CD4-positive, alpha-beta T cell (primary cell): ENCODE measurements around the gene MYO1D. TPM values are rescaled to one million over a fixed set of nuclear protein-coding genes. Genes with fewer than 3 reads are reported as not detected.

Experiments used
- ATAC-seq: fragments of 200-7000 bp; cut with Tn5 transposase; one replicate; pipeline ENCODE4 v1.10.0; 2022; ENCODE audit warnings: mild to moderate bottlenecking; ENCODE audit not compliant: poor library complexity
- CTCF ChIA-PET: fragments of 350-600 bp; sonication (Branson Sonifier 250); formaldehyde crosslinking; loops from one replicate; lab custom pipeline; 2021; ENCODE audit warnings: antibody characterized with exemption, inconsistent platforms; lab: Charles Lee
- POLR2A ChIA-PET: fragments of 350-600 bp; sonication (Branson Sonifier 250); formaldehyde crosslinking; loops from one replicate; lab custom pipeline; 2021; ENCODE audit warnings: antibody characterized with exemption, inconsistent platforms; lab: Charles Lee
- DNase-seq, 14 experiments: peaks; one replicate each; pipeline ENCODE4 v3.0.0-alpha.2; 2013 to 2020; ENCODE audit warnings: mixed read lengths in 2 of 14
- H3K27ac ChIP-seq, 2 donors: one replicate each; pipeline versions ENCODE4 v1.5.1 to v1.7.0; 2013; ENCODE audit warnings: low read length in 2 of 2, low read depth in 1 of 2, mild to moderate bottlenecking in 1 of 2
- H3K27me3 ChIP-seq, 2 experiments: 1 replicate in 1 of 2; 2 replicates in 1 of 2; pipeline versions ENCODE4 v1.6.1 to v1.7.0; 2013; ENCODE audit warnings: low read length in 2 of 2, control low read depth in 1 of 2, mild to moderate bottlenecking in 1 of 2, moderate library complexity in 1 of 2; ENCODE audit not compliant: insufficient read depth in 2 of 2, control insufficient read depth in 1 of 2
- H3K36me3 ChIP-seq: one replicate; pipeline ENCODE4 v1.6.1; 2013; ENCODE audit warnings: low read length, control low read depth; ENCODE audit not compliant: insufficient read depth
- H3K4me1 ChIP-seq: one replicate; pipeline ENCODE4 v1.6.1; 2013; ENCODE audit warnings: low read length, control low read depth; ENCODE audit not compliant: insufficient read depth
- H3K4me3 ChIP-seq: one replicate; pipeline ENCODE4 v1.5.1; 2013; ENCODE audit warnings: mild to moderate bottlenecking, low read length, moderate library complexity
- H3K9me3 ChIP-seq, 2 experiments: 1 replicate in 1 of 2; 2 replicates in 1 of 2; pipeline versions ENCODE4 v1.6.1 to v1.7.0; 2013; ENCODE audit warnings: low read length in 2 of 2, mild to moderate bottlenecking in 2 of 2, control low read depth in 1 of 2, moderate library complexity in 1 of 2; ENCODE audit not compliant: control insufficient read depth in 1 of 2, insufficient read depth in 1 of 2
- H3K27ac Mint-ChIP-seq: one replicate; pipeline ENCODE4 v1.8.0; 2020; ENCODE audit warnings: mixed read lengths
- H3K27me3 Mint-ChIP-seq: one replicate; pipeline ENCODE4 v1.8.0; 2021; ENCODE audit warnings: mixed read lengths
- H3K36me3 Mint-ChIP-seq: one replicate; pipeline ENCODE4 v1.8.0; 2021; ENCODE audit warnings: low read depth, mixed read lengths
- H3K4me1 Mint-ChIP-seq: one replicate; pipeline ENCODE4 v1.8.0; 2021; ENCODE audit warnings: low read depth, mixed read lengths
- H3K4me3 Mint-ChIP-seq: one replicate; pipeline ENCODE4 v1.8.0; 2020; ENCODE audit warnings: mild to moderate bottlenecking, mixed read lengths
- H3K9me3 Mint-ChIP-seq: one replicate; pipeline ENCODE4 v1.8.0; 2020; ENCODE audit warnings: mixed read lengths
- CTCF ChIP-seq: fragments of 200-600 bp; IDR thresholded peaks from one replicate; pipeline ENCODE4 v1.8.0; 2022; ENCODE audit warnings: antibody characterized with exemption, mild to moderate bottlenecking
- intact Hi-C, 2 experiments: fragments of 100-400 bp; cut with DNase I in 1 of 2; cut with micrococcal nuclease in 1 of 2; formaldehyde crosslinking; loops; one replicate each; pipeline versions ENCODE4 v1.15.1 to v1.9.0; 2023 to 2025; cut with DNase I, micrococcal nuclease
- total RNA-seq, 174 experiments: library from RNA in 2 of 174; stranded (reverse) in 2 of 174; gene quantifications; one replicate each; pipeline ENCODE4 v1.2.3 and lab custom pipeline; 2021 to 2026

MYO1D gene
- total RNA-seq, 2 experiments from 2014 or later = 5.8 to 6.4 TPM

DNA sequence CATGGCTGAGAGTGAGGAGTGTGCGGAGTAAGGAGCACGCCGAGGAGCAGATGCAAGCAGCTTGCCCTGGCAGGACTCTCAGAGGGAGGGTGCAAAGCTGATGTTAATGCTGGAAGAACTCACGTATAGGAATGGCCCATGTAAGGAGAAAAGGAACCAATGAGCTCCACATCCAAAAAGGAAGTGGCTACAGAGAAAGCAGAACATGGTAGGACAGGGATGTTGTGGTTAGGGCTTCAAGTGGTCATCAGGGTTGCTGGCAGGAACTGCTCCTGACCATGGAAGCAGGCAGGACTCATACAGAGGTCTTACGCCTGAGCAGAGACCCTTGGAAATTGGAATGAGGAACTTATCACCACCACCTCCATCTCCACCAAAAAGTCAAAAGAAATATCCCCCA, 5.2 kb downstream of the MYO1D start:
- Mint-ChIP-seq H3K27ac (no peak overlapping the region), H3K36me3 (peaks cover 5% of the 10 kb centered on the region), H3K27me3 (no peaks in the 10 kb centered on the region), H3K4me3 (no peak overlapping the region), H3K9me3 (no peaks in the 10 kb centered on the region), H3K4me1 (peaks cover 9% of the 10 kb centered on the region)
- no peak for ATAC-seq
- CTCF ChIA-PET = no interaction called here
- DNase-seq = peak in 3 of 14 experiments; percentile 5 to 30 (median 15)
- POLR2A ChIA-PET = no interaction called here
- H3K27me3 ChIP-seq = no peaks in the 10 kb centered on the region
- peaks cover 7% of the 10 kb centered on the region for H3K4me1 ChIP-seq
- H3K36me3 ChIP-seq = no peaks in the 10 kb centered on the region
- TF ChIP-seq CTCF = no peak
- no peak overlapping the region for H3K27ac ChIP-seq
- intact Hi-C loops = loop anchor here (10.0 kb wide), 2 partner anchors 387 to 517 kb away; partner anchors contain the start of genes CDK5R1 (in 2 of the 2) and ZNF207 (in 1 of the 2)
- no peaks in the 10 kb centered on the region for H3K9me3 ChIP-seq
- no peak overlapping the region for H3K4me3 ChIP-seq

DNA sequence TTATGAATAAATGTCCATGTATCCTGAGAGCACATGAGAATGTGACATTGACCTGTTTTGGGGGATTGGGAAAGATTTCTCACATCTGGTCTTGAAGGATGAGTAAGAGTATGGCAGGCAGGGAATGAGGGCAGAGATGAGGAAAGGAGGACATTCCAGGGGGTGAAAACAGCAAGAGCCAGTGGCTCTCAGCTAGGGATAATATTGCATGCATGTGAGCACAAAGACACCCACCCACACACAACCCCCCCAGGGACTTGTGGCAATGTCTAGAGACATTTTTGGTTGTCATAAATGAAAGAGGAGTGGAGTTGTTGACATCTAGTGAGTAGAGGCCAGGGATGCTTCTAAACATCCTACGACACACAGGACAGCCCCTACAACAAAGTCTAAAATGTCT, 6.0 kb downstream of the MYO1D start:
- ChIA-PET CTCF (no interaction called here), POLR2A (no interaction called here)
- H3K4me3 ChIP-seq = no peak overlapping the region
- peaks cover 2% of the 10 kb centered on the region for H3K4me1 ChIP-seq
- ATAC-seq (no peak), DNase-seq (no peak)
- H3K9me3 ChIP-seq = no peaks in the 10 kb centered on the region
- H3K9me3 Mint-ChIP-seq = no peaks in the 10 kb centered on the region
- H3K4me1 Mint-ChIP-seq = peaks cover 6% of the 10 kb centered on the region
- intact Hi-C loops = loop anchor here (10.0 kb wide), 2 partner anchors 386 to 516 kb away; partner anchors contain the start of genes CDK5R1 (in 2 of the 2) and ZNF207 (in 1 of the 2)
- no peak overlapping the region for H3K4me3 Mint-ChIP-seq
- H3K27ac ChIP-seq = no peak overlapping the region
- H3K27ac Mint-ChIP-seq = no peak overlapping the region
- peaks cover 2% of the 10 kb centered on the region for H3K36me3 Mint-ChIP-seq
- peaks cover 7% of the 10 kb centered on the region for H3K27me3 Mint-ChIP-seq
- no peaks in the 10 kb centered on the region for H3K27me3 ChIP-seq
- no peak for TF ChIP-seq CTCF
- H3K36me3 ChIP-seq = no peaks in the 10 kb centered on the region

DNA sequence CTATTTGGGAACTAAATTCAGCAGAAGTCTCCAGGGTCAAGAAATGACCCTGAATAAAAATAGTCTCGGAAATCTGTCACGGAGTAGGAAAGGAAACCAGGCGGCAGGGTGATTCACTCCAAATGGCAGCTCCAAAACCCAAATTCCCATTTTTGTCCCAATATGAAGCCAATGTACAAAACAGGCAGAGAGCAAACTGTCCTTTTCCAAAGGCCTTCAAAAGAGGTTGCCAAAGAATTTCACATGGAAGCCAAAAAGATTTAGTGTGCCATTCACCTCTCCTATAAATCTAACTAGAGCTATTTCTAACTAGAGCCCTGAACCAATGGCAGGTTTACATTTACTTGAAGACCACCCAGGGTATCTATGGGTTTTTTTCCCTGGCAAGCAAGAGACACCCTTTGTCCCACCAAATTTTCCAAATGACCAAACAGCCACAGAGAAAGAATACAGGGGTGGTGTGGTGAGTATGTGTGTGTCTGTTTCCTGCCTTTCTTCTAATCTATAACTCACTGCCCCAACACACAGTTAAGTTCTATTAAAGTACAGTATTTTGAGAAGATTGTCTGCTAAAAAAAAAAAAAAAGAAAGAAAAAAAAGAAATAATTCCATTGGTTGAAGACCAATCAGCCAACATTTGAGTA, 6.8 kb downstream of the MYO1D start:
- ChIA-PET CTCF (no interaction called here), POLR2A (no interaction called here)
- no peak overlapping the region for H3K4me3 Mint-ChIP-seq
- intact Hi-C loops = loop anchor here (10.0 kb wide), 2 partner anchors 385 to 515 kb away; partner anchors contain the start of genes CDK5R1 (in 2 of the 2) and ZNF207 (in 1 of the 2)
- Histone ChIP-seq H3K9me3 (no peaks in the 10 kb centered on the region), H3K27me3 (no peaks in the 10 kb centered on the region), H3K27ac (no peak overlapping the region), H3K4me1 (no peaks in the 10 kb centered on the region), H3K4me3 (no peak overlapping the region), H3K36me3 (no peaks in the 10 kb centered on the region)
- H3K27me3 Mint-ChIP-seq = peaks cover 9% of the 10 kb centered on the region
- no peak overlapping the region for H3K27ac Mint-ChIP-seq
- no peaks in the 10 kb centered on the region for H3K4me1 Mint-ChIP-seq
- ATAC-seq (no peak), DNase-seq (no peak)
- no peak for TF ChIP-seq CTCF
- H3K9me3 Mint-ChIP-seq = no peaks in the 10 kb centered on the region
- H3K36me3 Mint-ChIP-seq = no peaks in the 10 kb centered on the region
